Mesendoderm (in vitro differentiated cells): Measurements from ENCODE around the gene EEPD1.

Experiments used
- DNase-seq: peaks from one replicate; pipeline ENCODE4 v3.0.0; 2013
- H2AK5ac ChIP-seq: 2 replicates; pipeline ENCODE4 v1.6.1; 2013; ENCODE audit warnings: low read length, inconsistent platforms
- H2BK120ac ChIP-seq: 2 replicates; pipeline ENCODE4 v1.6.1; 2013; ENCODE audit warnings: low read depth, mild to moderate bottlenecking, low read length, moderate library complexity, mixed read lengths
- H2BK15ac ChIP-seq: replicated peaks from 2 replicates; pipeline ENCODE4 v1.6.1; 2013; ENCODE audit warnings: low read depth, mild to moderate bottlenecking, moderate library complexity
- H2BK5ac ChIP-seq: 2 replicates; pipeline ENCODE4 v1.6.1; 2013; ENCODE audit warnings: low read length, inconsistent platforms
- H3K18ac ChIP-seq: 2 replicates; pipeline ENCODE4 v1.6.1; 2013; ENCODE audit warnings: mild to moderate bottlenecking, low read length, mixed read lengths
- H3K23ac ChIP-seq: one replicate; pipeline ENCODE4 v1.6.1; 2013; ENCODE audit warnings: low read length
- H3K27ac ChIP-seq: 2 replicates; pipeline ENCODE4 v1.5.1; 2013; ENCODE audit warnings: low read depth, mild to moderate bottlenecking, inconsistent platforms, low read length, moderate library complexity
- H3K27me3 ChIP-seq: 2 replicates; pipeline ENCODE4 v1.6.1; 2013; ENCODE audit warnings: low read length, control low read depth, mild to moderate bottlenecking, inconsistent platforms; ENCODE audit not compliant: insufficient read depth, poor library complexity
- H3K36me3 ChIP-seq: 2 replicates; pipeline ENCODE4 v1.6.1; 2013; ENCODE audit warnings: low read length, inconsistent platforms; ENCODE audit not compliant: control insufficient read depth, insufficient read depth
- H3K4ac ChIP-seq: one replicate; pipeline ENCODE4 v1.6.1; 2013; ENCODE audit warnings: low read depth, mild to moderate bottlenecking, low read length, moderate library complexity
- H3K4me1 ChIP-seq: 2 replicates; pipeline ENCODE4 v1.6.1; 2013; ENCODE audit warnings: low read depth, low read length, inconsistent platforms; ENCODE audit not compliant: control insufficient read depth
- H3K4me2 ChIP-seq: 2 replicates; pipeline ENCODE4 v1.6.1; 2013; ENCODE audit warnings: low read length
- H3K4me3 ChIP-seq: 2 replicates; pipeline ENCODE4 v1.5.1; 2013; ENCODE audit warnings: mild to moderate bottlenecking, low read length
- H3K56ac ChIP-seq: one replicate; pipeline ENCODE4 v1.6.1; 2013; ENCODE audit warnings: low read length
- H3K79me1 ChIP-seq: 2 replicates; pipeline ENCODE4 v1.6.1; 2013; ENCODE audit warnings: low read length, inconsistent platforms
- H3K79me2 ChIP-seq: 2 replicates; pipeline ENCODE4 v1.6.1; 2013; ENCODE audit warnings: mild to moderate bottlenecking, low read length; ENCODE audit not compliant: control insufficient read depth, insufficient read depth
- H3K9ac ChIP-seq: 2 replicates; pipeline ENCODE4 v1.6.1; 2013; ENCODE audit warnings: low read length, inconsistent platforms
- H4K5ac ChIP-seq: one replicate; pipeline ENCODE4 v1.6.1; 2013; ENCODE audit warnings: low read length
- H4K8ac ChIP-seq: one replicate; pipeline ENCODE4 v1.6.1; 2013; ENCODE audit warnings: low read depth, mild to moderate bottlenecking, control low read depth, low read length, moderate library complexity
- WGBS: extraction: QIAGEN DNeasy Blood & Tissue Kit; methylation state at CpG from one replicate; pipeline ENCODE4 v1.1.7; 2013; ENCODE audit warnings: low lambda C conversion rate, missing lambda C conversion rate; ENCODE audit not compliant: insufficient coverage; ENCODE audit errors: extremely low coverage; 5-methylcytosine and 5-hydroxymethylcytosine counted together

The EEPD1 gene

GRCh38 chr7:36224934-36225858 is 72.1 kb downstream of the EEPD1 start:
- H3K23ac ChIP-seq = no peak overlapping the region
- H3K56ac ChIP-seq = no peak overlapping the region
- H3K27me3 ChIP-seq = no peaks in the 10 kb centered on the region

GRCh38 chr7:36226151-36226550 is 73.1 kb downstream of the EEPD1 start:
- WGBS = no CpG with 5 or more reads among the region's 7 CpGs
- H4K8ac ChIP-seq = no peak overlapping the region
- no peaks in the 10 kb centered on the region for H3K79me1 ChIP-seq
- H3K18ac ChIP-seq = no peak overlapping the region
- H3K9ac ChIP-seq = no peak overlapping the region
- no peaks in the 10 kb centered on the region for H3K27me3 ChIP-seq
- no peak overlapping the region for H3K27ac ChIP-seq
- H3K79me2 ChIP-seq = no peaks in the 10 kb centered on the region
- H3K4me2 ChIP-seq = no peak overlapping the region
- no peak overlapping the region for H3K4ac ChIP-seq
- no peak overlapping the region for H3K4me3 ChIP-seq
- no peak overlapping the region for H3K56ac ChIP-seq
- no peak overlapping the region for H2AK5ac ChIP-seq
- DNase-seq = no peak
- no peak overlapping the region for H2BK15ac ChIP-seq
- H2BK5ac ChIP-seq = no peak overlapping the region
- H3K36me3 ChIP-seq = no peaks in the 10 kb centered on the region
- no peak overlapping the region for H3K23ac ChIP-seq
- no peak overlapping the region for H2BK120ac ChIP-seq
- no peaks in the 10 kb centered on the region for H3K4me1 ChIP-seq
- no peak overlapping the region for H4K5ac ChIP-seq

More at GRCh38 chr7:36224934-36225858, 72.1 kb downstream of the EEPD1 start:
- H3K79me2 ChIP-seq = no peaks in the 10 kb centered on the region
- no CpG with 5 or more reads among the region's 16 CpGs for WGBS
- H2BK5ac ChIP-seq = no peak overlapping the region
- no peak overlapping the region for H3K4me3 ChIP-seq
- no peak overlapping the region for H3K4me2 ChIP-seq
- no peaks in the 10 kb centered on the region for H3K4me1 ChIP-seq
- H3K27ac ChIP-seq = no peak overlapping the region
- H4K5ac ChIP-seq = no peak overlapping the region
- peak; percentile 36 for DNase-seq
- H2AK5ac ChIP-seq = no peak overlapping the region
- H3K9ac ChIP-seq = no peak overlapping the region
- H3K4ac ChIP-seq = no peak overlapping the region
- no peak overlapping the region for H2BK15ac ChIP-seq
- H2BK120ac ChIP-seq = no peak overlapping the region
- no peaks in the 10 kb centered on the region for H3K36me3 ChIP-seq
- no peak overlapping the region for H3K18ac ChIP-seq
- H4K8ac ChIP-seq = no peak overlapping the region
- no peaks in the 10 kb centered on the region for H3K79me1 ChIP-seq

- Histone ChIP-seq H2AK5ac (no peak overlapping the region), H3K23ac (no peak overlapping the region), H3K4ac (no peak overlapping the region), H3K18ac (no peak overlapping the region), H2BK15ac (no peak overlapping the region), H2BK120ac (no peak overlapping the region), H4K5ac (no peak overlapping the region), H3K27ac (no peak overlapping the region), H3K79me2 (no peaks in the 10 kb centered on the region), H3K27me3 (no peaks in the 10 kb centered on the region), H3K4me2 (no peak overlapping the region), H3K9ac (no peak overlapping the region), H2BK5ac (no peak overlapping the region), H3K36me3 (no peaks in the 10 kb centered on the region), H4K8ac (no peak overlapping the region), H3K4me3 (no peak overlapping the region), H3K4me1 (no peaks in the 10 kb centered on the region), H3K79me1 (no peaks in the 10 kb centered on the region), H3K56ac (no peak overlapping the region)
- WGBS = no CpG with 5 or more reads among the region's 5 CpGs
- no peak for DNase-seq
Measured at GRCh38 chr7:36227223-36227622, 74.2 kb downstream of the EEPD1 start.

GRCh38 chr7:36228039-36228438 is 75.0 kb downstream of the EEPD1 start:
- no peak overlapping the region for H3K18ac ChIP-seq
- no peak overlapping the region for H3K23ac ChIP-seq
- no peak overlapping the region for H3K4me2 ChIP-seq
- no peaks in the 10 kb centered on the region for H3K79me1 ChIP-seq
- H4K5ac ChIP-seq = no peak overlapping the region
- no CpG with 5 or more reads among the region's 4 CpGs for whole genome bisulfite sequencing
- H3K27ac ChIP-seq = no peak overlapping the region
- no peaks in the 10 kb centered on the region for H3K79me2 ChIP-seq
- no peaks in the 10 kb centered on the region for H3K4me1 ChIP-seq
- no peaks in the 10 kb centered on the region for H3K36me3 ChIP-seq
- no peak overlapping the region for H3K4ac ChIP-seq
- H3K56ac ChIP-seq = no peak overlapping the region
- H3K9ac ChIP-seq = no peak overlapping the region
- DNase-seq = no peak
- H2BK120ac ChIP-seq = no peak overlapping the region
- no peak overlapping the region for H3K4me3 ChIP-seq
- H3K27me3 ChIP-seq = no peaks in the 10 kb centered on the region
- H2BK5ac ChIP-seq = no peak overlapping the region
- H2BK15ac ChIP-seq = no peak overlapping the region
- H2AK5ac ChIP-seq = no peak overlapping the region
- no peak overlapping the region for H4K8ac ChIP-seq

GRCh38 chr7:36231406-36231805 is 78.4 kb downstream of the EEPD1 start:
- no CpG with 5 or more reads among the region's 6 CpGs for WGBS
- no peak overlapping the region for H2BK5ac ChIP-seq
- H3K18ac ChIP-seq = no peak overlapping the region
- H2BK120ac ChIP-seq = no peak overlapping the region
- H3K36me3 ChIP-seq = no peaks in the 10 kb centered on the region
- H2BK15ac ChIP-seq = no peak overlapping the region
- H3K4me1 ChIP-seq = no peaks in the 10 kb centered on the region
- H4K8ac ChIP-seq = no peak overlapping the region
- H2AK5ac ChIP-seq = no peak overlapping the region
- no peak overlapping the region for H3K4ac ChIP-seq
- no peak overlapping the region for H3K4me3 ChIP-seq
- no peak overlapping the region for H4K5ac ChIP-seq
- H3K56ac ChIP-seq = no peak overlapping the region
- no peak overlapping the region for H3K27ac ChIP-seq
- H3K79me1 ChIP-seq = no peaks in the 10 kb centered on the region
- no peaks in the 10 kb centered on the region for H3K79me2 ChIP-seq
- no peak overlapping the region for H3K23ac ChIP-seq
- no peaks in the 10 kb centered on the region for H3K27me3 ChIP-seq
- no peak overlapping the region for H3K4me2 ChIP-seq
- no peak for DNase-seq
- no peak overlapping the region for H3K9ac ChIP-seq
